ENCODE measurements around the gene FGA.
"Not testable (repeated sequence)": the region's sequence is repeated elsewhere in the genome, so short reads cannot be mapped to it uniquely, and the experiment has no call there.

Gene FGA

GRCh38 chr4:154602404-154603020 is 12.0 kb upstream of the FGA start:
- H3K4me3 ChIP-seq (ENCODE audit: low read length), result no peak overlapping the region
- H3K27me3 ChIP-seq (ENCODE audit: insufficient read depth, low read length), result no peaks in the 10 kb centered on the region
- H3K36me3 ChIP-seq (ENCODE audit: insufficient read depth, low read length), result no peaks in the 10 kb centered on the region

GRCh38 chr4:154597798-154598774 is 7.5 kb upstream of the FGA start:
- Histone ChIP-seq H3K27me3 (ENCODE audit: insufficient read depth, low read length) (no peaks in the 10 kb centered on the region), H3K4me1 (ENCODE audit: insufficient read depth, low read length) (no peaks in the 10 kb centered on the region), H3K9me3 (ENCODE audit: low read length) (no peaks in the 10 kb centered on the region), H3K36me3 (ENCODE audit: insufficient read depth, low read length) (no peaks in the 10 kb centered on the region), H3K4me3 (ENCODE audit: low read length) (no peak overlapping the region), H2AFZ (ENCODE audit: low read depth, low read length) (no peak overlapping the region)

More at GRCh38 chr4:154602404-154603020, 12.0 kb upstream of the FGA start:
- Histone ChIP-seq H3K9me3 (ENCODE audit: low read length) (no peaks in the 10 kb centered on the region), H2AFZ (ENCODE audit: low read depth, low read length) (no peak overlapping the region), H3K4me1 (ENCODE audit: insufficient read depth, low read length) (no peaks in the 10 kb centered on the region)

- H3K27me3 ChIP-seq (ENCODE audit: insufficient read depth, low read length); H3K4me1 ChIP-seq (ENCODE audit: insufficient read depth, low read length); H3K9me3 ChIP-seq (ENCODE audit: low read length); H3K36me3 ChIP-seq (ENCODE audit: insufficient read depth, low read length); H3K4me3 ChIP-seq (ENCODE audit: low read length); H2AFZ ChIP-seq (ENCODE audit: low read depth, low read length): not testable (repeated sequence)
These were observed 6.7 kb upstream of the FGA start for GRCh38 chr4:154597281-154597680.

- Histone ChIP-seq H3K4me1 (ENCODE audit: insufficient read depth, low read length) (no peaks in the 10 kb centered on the region), H3K27me3 (ENCODE audit: insufficient read depth, low read length) (no peaks in the 10 kb centered on the region), H2AFZ (ENCODE audit: low read depth, low read length) (no peak overlapping the region), H3K9me3 (ENCODE audit: low read length) (no peaks in the 10 kb centered on the region), H3K36me3 (ENCODE audit: insufficient read depth, low read length) (no peaks in the 10 kb centered on the region), H3K4me3 (ENCODE audit: low read length) (no peak overlapping the region)
These were observed 5.3 kb upstream of the FGA start for GRCh38 chr4:154595807-154596206.

GRCh38 chr4:154594343-154594742 is 3.8 kb upstream of the FGA start:
- not testable (repeated sequence) for H3K27me3 ChIP-seq (ENCODE audit: insufficient read depth, low read length)

GRCh38 chr4:154593868-154594267 is 3.3 kb upstream of the FGA start:
- H3K36me3 ChIP-seq (ENCODE audit: insufficient read depth, low read length), result no peaks in the 10 kb centered on the region
- H3K9me3 ChIP-seq (ENCODE audit: low read length), result no peaks in the 10 kb centered on the region
- H3K27me3 ChIP-seq (ENCODE audit: insufficient read depth, low read length), result peaks cover 10% of the 10 kb centered on the region
- no peaks in the 10 kb centered on the region for H3K4me1 ChIP-seq (ENCODE audit: insufficient read depth, low read length)
- no peak overlapping the region for H3K4me3 ChIP-seq (ENCODE audit: low read length)
- no peak overlapping the region for H2AFZ ChIP-seq (ENCODE audit: low read depth, low read length)

More at GRCh38 chr4:154594343-154594742, 3.8 kb upstream of the FGA start:
- not testable (repeated sequence) for H3K4me1 ChIP-seq (ENCODE audit: insufficient read depth, low read length); H2AFZ ChIP-seq (ENCODE audit: low read depth, low read length); H3K9me3 ChIP-seq (ENCODE audit: low read length); H3K4me3 ChIP-seq (ENCODE audit: low read length); H3K36me3 ChIP-seq (ENCODE audit: insufficient read depth, low read length)

GRCh38 chr4:154591890-154592289 is 1.3 kb upstream of the FGA start:
- Histone ChIP-seq H3K36me3 (ENCODE audit: insufficient read depth, low read length) (no peaks in the 10 kb centered on the region), H3K4me1 (ENCODE audit: insufficient read depth, low read length) (no peaks in the 10 kb centered on the region), H2AFZ (ENCODE audit: low read depth, low read length) (no peak overlapping the region), H3K9me3 (ENCODE audit: low read length) (no peaks in the 10 kb centered on the region), H3K4me3 (ENCODE audit: low read length) (no peak overlapping the region), H3K27me3 (ENCODE audit: insufficient read depth, low read length) (peaks cover 10% of the 10 kb centered on the region)

GRCh38 chr4:154589296-154590197 is 995 bp downstream of the FGA start:
- Histone ChIP-seq H3K4me1 (ENCODE audit: insufficient read depth, low read length) (no peaks in the 10 kb centered on the region), H3K27me3 (ENCODE audit: insufficient read depth, low read length) (peaks cover 10% of the 10 kb centered on the region), H3K9me3 (ENCODE audit: low read length) (no peaks in the 10 kb centered on the region), H3K36me3 (ENCODE audit: insufficient read depth, low read length) (no peaks in the 10 kb centered on the region), H3K4me3 (ENCODE audit: low read length) (no peak overlapping the region), H2AFZ (ENCODE audit: low read depth, low read length) (no peak overlapping the region)

- Histone ChIP-seq H3K4me1 (ENCODE audit: insufficient read depth, low read length) (no peaks in the 10 kb centered on the region), H3K9me3 (ENCODE audit: low read length) (no peaks in the 10 kb centered on the region), H3K36me3 (ENCODE audit: insufficient read depth, low read length) (no peaks in the 10 kb centered on the region), H3K4me3 (ENCODE audit: low read length) (no peak overlapping the region), H3K27me3 (ENCODE audit: insufficient read depth, low read length) (peaks cover 10% of the 10 kb centered on the region), H2AFZ (ENCODE audit: low read depth, low read length) (no peak overlapping the region)
These were observed 2.3 kb downstream of the FGA start for GRCh38 chr4:154588198-154588597.

- no peaks in the 10 kb centered on the region for H3K4me1 ChIP-seq (ENCODE audit: insufficient read depth, low read length)
- no peak overlapping the region for H2AFZ ChIP-seq (ENCODE audit: low read depth, low read length)
- no peaks in the 10 kb centered on the region for H3K36me3 ChIP-seq (ENCODE audit: insufficient read depth, low read length)
- peaks cover 10% of the 10 kb centered on the region for H3K27me3 ChIP-seq (ENCODE audit: insufficient read depth, low read length)
- H3K9me3 ChIP-seq (ENCODE audit: low read length), result no peaks in the 10 kb centered on the region
- H3K4me3 ChIP-seq (ENCODE audit: low read length), result no peak overlapping the region
These were observed 4.1 kb downstream of the FGA start for GRCh38 chr4:154586296-154587033.

- no peak overlapping the region for H3K4me3 ChIP-seq (ENCODE audit: low read length)
- H3K4me1 ChIP-seq (ENCODE audit: insufficient read depth, low read length), result no peaks in the 10 kb centered on the region
These were observed 5.0 kb downstream of the FGA start for GRCh38 chr4:154585369-154586018.

GRCh38 chr4:154584259-154584658 is 6.3 kb downstream of the FGA start:
- Histone ChIP-seq H2AFZ (ENCODE audit: low read depth, low read length) (no peak overlapping the region), H3K27me3 (ENCODE audit: insufficient read depth, low read length) (peaks cover under 1% of the 10 kb centered on the region), H3K9me3 (ENCODE audit: low read length) (no peaks in the 10 kb centered on the region), H3K36me3 (ENCODE audit: insufficient read depth, low read length) (no peaks in the 10 kb centered on the region), H3K4me3 (ENCODE audit: low read length) (no peak overlapping the region), H3K4me1 (ENCODE audit: insufficient read depth, low read length) (no peaks in the 10 kb centered on the region)

More at GRCh38 chr4:154585369-154586018, 5.0 kb downstream of the FGA start:
- Histone ChIP-seq H3K36me3 (ENCODE audit: insufficient read depth, low read length) (no peaks in the 10 kb centered on the region), H3K27me3 (ENCODE audit: insufficient read depth, low read length) (peaks cover 8% of the 10 kb centered on the region), H3K9me3 (ENCODE audit: low read length) (no peaks in the 10 kb centered on the region), H2AFZ (ENCODE audit: low read depth, low read length) (no peak overlapping the region)
